OCI-LY3 (cell line): ENCODE results near the gene C1orf87.

ENCODE experiments used
- EZH2phosphoT487 ChIP-seq: fragments of 200-600 bp; shearing (Covaris generic); IDR thresholded peaks from 2 replicates; pipeline ENCODE4 v1.6.1; 2018; ENCODE audit warnings: antibody characterized with exemption, mixed run types, low read depth
- TF ChIP-seq, protein P1 (sequence below): fragments of 200-600, 300-600 bp; sonication (generic); IDR thresholded peaks from 2 replicates; pipeline ENCODE4 v1.5.1; 2014; ENCODE audit warnings: antibody characterized with exemption, low read length, low read depth

DNA sequence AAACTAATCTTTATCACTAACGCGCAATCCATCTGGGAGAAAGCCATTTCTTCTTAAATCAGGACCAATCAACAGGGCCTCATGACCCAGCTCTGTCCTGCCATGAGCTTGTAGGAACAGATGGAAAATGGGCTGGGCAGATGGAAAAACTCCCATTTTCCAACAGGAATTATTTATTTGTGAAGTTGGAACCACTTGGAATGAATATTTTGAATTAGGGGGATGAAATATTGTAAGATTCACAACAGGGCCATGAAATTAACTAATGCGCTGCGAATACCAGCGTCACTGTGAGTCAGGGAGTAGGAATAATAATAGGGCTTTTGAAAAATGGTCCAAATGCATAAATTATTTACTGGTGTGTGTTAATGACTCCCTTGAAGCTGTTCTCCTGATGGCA lies 93.9 kb downstream of the C1orf87 start:
- TF ChIP-seq, protein P1, sequence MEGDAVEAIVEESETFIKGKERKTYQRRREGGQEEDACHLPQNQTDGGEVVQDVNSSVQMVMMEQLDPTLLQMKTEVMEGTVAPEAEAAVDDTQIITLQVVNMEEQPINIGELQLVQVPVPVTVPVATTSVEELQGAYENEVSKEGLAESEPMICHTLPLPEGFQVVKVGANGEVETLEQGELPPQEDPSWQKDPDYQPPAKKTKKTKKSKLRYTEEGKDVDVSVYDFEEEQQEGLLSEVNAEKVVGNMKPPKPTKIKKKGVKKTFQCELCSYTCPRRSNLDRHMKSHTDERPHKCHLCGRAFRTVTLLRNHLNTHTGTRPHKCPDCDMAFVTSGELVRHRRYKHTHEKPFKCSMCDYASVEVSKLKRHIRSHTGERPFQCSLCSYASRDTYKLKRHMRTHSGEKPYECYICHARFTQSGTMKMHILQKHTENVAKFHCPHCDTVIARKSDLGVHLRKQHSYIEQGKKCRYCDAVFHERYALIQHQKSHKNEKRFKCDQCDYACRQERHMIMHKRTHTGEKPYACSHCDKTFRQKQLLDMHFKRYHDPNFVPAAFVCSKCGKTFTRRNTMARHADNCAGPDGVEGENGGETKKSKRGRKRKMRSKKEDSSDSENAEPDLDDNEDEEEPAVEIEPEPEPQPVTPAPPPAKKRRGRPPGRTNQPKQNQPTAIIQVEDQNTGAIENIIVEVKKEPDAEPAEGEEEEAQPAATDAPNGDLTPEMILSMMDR: no peak
- TF ChIP-seq EZH2phosphoT487: no peak
